ENCODE measurements around the gene PWWP2A.
"Not testable (repeated sequence)": the region's sequence is repeated elsewhere in the genome, so short reads cannot be mapped to it uniquely, and the experiment has no call there.

PWWP2A gene, protein sequence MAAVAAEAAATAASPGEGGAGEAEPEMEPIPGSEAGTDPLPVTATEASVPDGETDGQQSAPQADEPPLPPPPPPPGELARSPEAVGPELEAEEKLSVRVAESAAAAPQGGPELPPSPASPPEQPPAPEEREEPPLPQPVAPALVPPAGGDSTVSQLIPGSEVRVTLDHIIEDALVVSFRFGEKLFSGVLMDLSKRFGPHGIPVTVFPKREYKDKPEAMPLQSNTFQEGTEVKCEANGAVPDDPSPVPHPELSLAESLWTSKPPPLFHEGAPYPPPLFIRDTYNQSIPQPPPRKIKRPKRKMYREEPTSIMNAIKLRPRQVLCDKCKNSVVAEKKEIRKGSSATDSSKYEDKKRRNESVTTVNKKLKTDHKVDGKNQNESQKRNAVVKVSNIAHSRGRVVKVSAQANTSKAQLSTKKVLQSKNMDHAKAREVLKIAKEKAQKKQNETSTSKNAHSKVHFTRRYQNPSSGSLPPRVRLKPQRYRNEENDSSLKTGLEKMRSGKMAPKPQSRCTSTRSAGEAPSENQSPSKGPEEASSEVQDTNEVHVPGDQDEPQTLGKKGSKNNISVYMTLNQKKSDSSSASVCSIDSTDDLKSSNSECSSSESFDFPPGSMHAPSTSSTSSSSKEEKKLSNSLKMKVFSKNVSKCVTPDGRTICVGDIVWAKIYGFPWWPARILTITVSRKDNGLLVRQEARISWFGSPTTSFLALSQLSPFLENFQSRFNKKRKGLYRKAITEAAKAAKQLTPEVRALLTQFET

DNA sequence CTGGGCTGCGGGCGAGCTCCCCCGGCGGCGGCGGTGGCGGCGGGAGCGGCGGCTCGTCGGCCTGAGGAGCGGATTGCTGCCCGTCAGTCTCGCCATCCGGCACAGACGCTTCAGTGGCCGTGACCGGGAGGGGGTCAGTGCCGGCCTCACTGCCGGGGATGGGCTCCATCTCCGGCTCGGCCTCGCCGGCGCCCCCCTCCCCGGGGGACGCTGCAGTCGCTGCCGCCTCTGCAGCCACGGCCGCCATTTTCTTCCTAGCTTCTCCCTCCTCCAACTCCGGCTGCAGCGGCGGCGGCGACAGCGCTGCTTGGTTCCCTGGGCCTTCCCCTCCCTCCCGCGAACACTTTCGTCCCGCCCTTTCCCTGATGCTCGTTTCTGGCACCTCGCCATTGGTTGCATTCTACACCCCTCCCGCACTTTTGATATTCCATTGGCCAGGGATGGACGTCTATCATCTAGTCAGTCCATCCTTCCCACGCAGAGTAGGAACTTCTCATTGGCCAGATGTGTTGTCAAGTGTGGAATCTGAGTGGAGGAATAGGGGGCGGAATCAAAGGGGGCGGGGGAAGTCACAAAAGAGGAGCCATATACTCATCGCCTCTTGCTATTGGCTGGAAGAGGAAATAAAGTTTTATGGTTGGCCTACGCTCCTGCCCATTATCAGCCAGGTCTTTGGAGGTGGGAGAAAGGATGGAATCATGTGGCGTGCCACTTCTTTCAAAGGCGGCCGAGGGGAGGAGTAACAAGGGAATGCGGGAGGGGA lies at the start of gene PWWP2A:
TSS of gene PWWP2A (minus strand) at position 309 of the 763 bp plus-strand sequence. CDS start at position 247, 62 bp downstream.
- peak; percentile 96 for DNase-seq (ENCODE audit: low read depth)

GRCh38 chr5:160167624-160168165 lies 48.4 kb upstream of the PWWP2A start:
- DNase-seq (ENCODE audit: low read depth): no peak

DNA sequence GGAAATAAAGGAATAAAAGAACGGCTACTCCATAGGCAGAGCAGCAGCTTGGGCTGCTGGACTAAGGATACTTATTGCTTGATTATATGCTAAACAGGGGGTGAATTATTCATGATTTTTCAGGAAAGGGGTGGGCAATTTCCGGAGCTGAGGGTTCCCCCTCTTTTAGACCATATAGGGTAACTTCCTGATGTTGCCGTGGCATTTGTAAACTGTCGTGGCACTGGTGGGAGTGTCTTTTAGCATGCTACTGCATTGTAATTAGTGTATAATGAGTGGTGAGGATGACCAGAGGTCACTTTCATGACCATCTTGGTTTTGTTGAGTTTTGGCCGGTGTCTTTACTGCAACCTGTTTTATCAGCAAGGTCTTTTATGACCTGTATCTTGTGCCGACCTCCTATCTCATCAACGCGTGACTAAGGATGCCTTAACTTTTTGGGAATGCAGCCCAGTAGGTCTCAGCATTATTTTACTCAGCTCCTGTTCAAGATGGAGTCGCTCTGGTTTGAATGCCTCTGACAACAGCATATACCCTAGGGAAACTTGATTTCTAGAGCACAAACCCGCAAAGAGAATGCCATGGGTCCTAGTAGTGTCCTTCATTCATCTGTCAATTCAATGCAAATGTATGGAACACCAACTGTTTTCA lies 47.8 kb upstream of the PWWP2A start:
- no peak for DNase-seq (ENCODE audit: low read depth)

GRCh38 chr5:160166069-160166972 lies 47.1 kb upstream of the PWWP2A start:
- no peak for DNase-seq (ENCODE audit: low read depth)

DNA sequence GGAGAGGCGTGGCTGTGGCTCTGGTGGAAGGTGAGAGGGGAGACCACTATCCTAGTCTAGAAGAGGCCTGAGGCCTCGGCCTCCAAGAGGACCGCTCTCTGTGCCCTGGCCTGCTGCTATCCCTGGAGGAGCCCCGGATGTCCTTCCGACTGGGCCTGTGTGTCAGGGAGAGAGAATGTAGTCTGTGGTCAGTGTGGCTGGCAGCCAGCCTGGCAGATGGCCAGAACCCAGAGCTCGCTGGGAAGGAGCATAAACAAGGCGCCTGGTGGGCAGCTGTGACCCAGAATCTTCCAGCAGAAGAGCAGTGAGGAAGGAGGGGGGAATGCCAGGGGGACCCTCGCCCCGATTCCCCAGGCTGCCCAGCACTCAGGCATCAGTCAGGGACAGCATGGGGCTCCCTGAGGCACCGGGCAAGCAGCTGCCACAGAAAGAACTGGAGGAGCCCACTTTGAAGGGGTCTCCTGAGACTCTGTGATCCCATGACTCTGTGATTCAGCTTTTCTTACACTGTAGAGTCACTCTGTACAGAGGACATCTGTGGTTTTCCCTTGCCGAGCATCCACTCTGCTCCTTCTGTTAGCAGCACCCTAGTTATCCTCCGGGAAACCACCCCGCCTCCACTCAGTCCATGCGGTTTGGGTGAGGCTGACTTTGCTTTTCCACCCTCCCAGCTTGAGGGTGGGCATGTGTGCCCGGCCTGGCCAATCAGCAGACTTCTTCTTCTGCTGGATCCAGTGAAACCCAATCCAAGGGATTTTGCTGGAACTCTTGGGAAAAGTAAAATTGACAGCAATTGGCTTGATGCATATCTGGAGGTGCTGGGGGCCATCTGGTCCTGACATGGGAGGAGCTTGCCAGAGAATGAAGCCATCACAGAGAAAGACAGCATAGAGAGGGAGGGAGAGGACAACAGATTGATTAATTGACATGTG lies 46.2 kb upstream of the PWWP2A start:
- DNase-seq (ENCODE audit: low read depth): no peak

- DNase-seq (ENCODE audit: low read depth): no peak
Observed at GRCh38 chr5:160162910-160163309, 43.7 kb upstream of the PWWP2A start.

DNA sequence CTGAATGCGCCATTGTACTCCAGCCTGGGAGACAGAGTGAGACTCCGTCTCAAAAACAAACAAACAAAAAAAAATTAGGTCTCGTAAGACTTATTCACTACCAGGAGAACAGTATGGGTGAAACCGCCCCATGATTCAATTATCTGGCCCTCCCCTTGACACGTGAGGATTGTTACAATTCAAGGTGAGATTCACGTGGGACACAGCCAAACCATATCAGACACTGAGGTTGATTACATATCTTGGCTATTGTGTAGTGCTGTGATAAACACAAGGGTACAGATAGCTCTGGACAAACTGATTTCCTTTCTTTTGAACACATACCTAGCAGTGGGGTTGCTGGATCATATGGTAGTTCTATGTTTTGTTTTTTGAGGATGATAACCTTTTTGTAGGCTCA lies 42.4 kb upstream of the PWWP2A start:
- no peak for DNase-seq (ENCODE audit: low read depth)

GRCh38 chr5:160160875-160161274 lies 41.6 kb upstream of the PWWP2A start:
- DNase-seq (ENCODE audit: low read depth): not testable (repeated sequence)

DNA sequence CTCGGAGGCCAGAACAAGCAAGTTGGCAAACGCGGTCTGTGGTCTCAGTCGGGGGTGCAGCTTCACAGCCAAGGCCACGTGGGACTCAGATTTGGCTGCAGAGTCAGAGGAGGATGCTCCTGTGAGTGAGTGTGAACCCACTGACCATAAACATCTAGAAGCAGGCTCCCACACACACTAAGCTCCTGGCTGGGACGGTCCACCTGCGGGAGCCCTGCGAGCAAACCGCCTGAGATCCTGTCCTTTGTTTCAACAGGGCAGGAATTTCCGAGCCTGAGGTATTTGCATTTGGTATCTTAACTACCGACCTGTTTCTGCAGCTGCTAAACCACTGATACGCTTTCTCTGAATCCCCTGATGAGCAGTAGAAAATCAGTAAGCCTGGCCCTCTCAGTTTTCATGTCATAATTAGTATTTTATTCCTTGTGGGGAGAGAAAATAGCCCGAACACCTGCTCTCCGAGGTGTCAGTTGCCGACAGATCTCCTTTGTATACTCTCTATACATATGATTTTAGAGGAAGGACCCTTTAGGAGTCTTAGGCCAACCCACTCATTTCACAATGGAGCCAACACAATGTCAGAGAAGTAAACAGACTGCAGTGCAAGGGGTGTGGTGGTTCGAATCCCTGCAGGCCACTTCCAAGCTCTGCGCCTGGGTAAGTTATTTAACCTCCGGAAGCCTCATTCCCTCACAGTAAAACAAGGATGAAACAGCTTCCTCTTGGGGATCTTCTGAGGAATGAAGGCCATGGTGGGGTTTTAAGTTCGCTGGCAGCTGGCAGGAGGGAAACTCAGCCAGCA lies 40.9 kb upstream of the PWWP2A start:
- DNase-seq (ENCODE audit: low read depth): no peak

DNA sequence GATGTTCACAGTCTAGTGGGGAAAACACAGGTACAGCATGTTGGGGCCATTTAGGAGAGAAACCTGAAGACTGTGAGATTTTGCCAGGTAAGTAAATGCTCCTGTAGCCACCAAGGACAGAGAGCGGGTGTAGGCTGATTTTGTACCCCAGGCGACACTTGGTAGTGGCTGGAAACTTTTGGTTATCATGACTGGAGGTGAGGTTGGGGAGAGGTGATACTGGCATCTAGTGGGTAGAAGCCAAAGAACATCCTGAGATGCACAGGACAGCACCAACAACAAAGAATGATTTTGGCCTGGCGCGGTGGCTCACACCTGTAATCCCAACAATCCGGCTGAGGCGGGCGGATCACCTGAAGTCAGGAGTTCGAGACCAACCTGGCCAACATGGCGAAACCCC lies 38.8 kb upstream of the PWWP2A start:
- DNase-seq (ENCODE audit: low read depth): no peak

DNA sequence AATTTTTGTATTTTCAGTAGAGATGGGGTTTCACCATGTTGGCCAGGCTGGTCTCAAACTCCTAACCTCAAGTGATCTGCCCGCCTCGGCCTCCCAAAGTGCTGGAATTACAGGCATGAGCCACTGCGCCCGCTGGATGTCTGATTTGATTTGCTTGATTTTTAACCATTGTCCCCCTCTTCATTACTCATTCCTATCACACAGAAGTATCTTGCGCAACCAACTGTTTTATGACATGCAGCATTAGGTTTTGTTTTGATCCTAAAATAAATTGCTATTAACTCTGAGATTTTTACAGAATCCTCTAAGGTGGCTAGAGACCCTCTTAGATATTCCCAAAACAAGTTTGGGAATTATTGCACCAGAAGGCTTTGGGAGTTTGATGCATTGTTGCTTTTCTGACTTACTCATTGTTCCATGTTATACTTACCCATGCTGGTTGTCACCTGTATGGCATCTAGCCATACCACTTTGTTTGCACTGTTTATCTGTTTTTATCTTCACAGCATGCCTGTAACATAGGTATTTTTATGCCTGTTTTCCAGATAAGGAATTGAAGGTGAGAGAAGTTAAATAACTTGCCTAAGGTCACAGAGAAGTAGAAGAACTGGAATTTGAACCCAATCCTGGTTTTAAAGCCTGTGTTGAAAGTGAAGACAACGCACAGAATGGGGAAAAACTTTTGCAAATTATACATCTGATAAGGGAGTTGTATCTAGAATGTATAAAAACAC lies 35.9 kb upstream of the PWWP2A start:
- DNase-seq (ENCODE audit: low read depth): no peak

- no peak for DNase-seq (ENCODE audit: low read depth)
Observed at GRCh38 chr5:160152901-160153300, 33.7 kb upstream of the PWWP2A start.

GRCh38 chr5:160152287-160152686 lies 33.0 kb upstream of the PWWP2A start:
- no peak for DNase-seq (ENCODE audit: low read depth)

GRCh38 chr5:160151017-160151416 lies 31.8 kb upstream of the PWWP2A start:
- no peak for DNase-seq (ENCODE audit: low read depth)

- DNase-seq (ENCODE audit: low read depth): no peak
Observed at GRCh38 chr5:160150381-160150780, 31.1 kb upstream of the PWWP2A start.

DNA sequence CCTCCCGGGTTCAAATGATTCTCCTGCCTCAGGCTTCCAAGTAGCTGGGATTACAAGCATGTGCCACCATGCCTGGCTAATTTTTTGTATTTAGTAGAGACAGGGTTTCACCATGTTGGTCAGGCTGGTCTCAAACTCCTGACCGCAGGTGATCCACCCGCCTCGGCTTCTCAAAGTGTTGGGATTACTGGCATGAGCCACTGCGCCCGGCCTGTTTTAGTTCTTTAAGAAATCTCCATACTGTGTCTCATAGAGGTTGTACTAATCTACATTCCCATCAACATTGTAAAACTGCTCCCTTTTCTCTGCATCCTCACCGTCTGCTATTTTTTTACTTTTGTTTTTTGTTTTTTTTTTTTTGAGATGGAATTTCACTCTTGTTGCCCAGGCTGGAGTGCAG lies 25.2 kb upstream of the PWWP2A start:
- not testable (repeated sequence) for DNase-seq (ENCODE audit: low read depth)

DNA sequence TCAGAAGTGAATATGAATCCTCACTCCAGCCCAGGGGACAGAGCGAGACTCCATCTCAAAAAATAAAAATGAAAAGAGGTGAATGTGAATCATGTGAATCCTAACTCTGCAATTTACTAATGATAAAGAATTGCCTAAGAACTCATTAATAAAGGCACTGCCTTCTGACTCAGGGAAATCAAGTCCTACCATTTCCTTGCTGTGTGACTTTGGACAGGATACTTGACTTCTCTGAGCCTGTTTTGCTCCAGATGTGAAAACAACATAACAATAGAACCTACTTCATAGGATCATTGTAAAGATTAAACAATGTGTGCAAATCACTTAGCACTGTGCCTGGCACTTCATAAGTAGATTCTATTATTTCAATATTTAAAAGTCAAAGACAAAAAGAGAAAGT lies 15.1 kb upstream of the PWWP2A start:
- no peak for DNase-seq (ENCODE audit: low read depth)

DNA sequence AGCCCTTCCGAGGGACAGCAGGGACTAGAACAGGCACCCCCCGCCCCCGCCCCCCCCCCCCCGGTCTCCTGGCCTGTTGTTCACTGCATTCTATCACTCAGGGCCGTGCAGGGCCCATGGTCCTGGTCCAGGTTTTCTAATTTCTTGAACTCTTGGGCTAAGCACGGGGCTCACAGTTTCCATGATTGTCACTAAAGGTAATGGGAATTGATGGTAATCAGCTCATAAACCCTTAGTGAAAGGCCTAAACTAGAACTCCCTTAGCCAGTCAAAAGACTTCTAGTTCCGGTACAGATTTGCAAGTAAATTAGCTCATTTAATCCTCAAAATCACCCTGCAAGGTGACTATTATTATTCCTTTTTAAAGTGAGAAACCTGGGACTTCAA lies 14.7 kb upstream of the PWWP2A start:
- no peak for DNase-seq (ENCODE audit: low read depth)

Data from activated T-cell treated with anti-CD3 and anti-CD28 coated beads for 1 hour (primary cell).